ENCODE results near the gene ITPKC. TPM values are rescaled to one million over a fixed set of nuclear protein-coding genes. Genes with fewer than 3 reads are reported as not detected.

ITPKC gene
- polyA plus RNA-seq, 1 donor from 2014 or later, result 16.8 TPM

DNA sequence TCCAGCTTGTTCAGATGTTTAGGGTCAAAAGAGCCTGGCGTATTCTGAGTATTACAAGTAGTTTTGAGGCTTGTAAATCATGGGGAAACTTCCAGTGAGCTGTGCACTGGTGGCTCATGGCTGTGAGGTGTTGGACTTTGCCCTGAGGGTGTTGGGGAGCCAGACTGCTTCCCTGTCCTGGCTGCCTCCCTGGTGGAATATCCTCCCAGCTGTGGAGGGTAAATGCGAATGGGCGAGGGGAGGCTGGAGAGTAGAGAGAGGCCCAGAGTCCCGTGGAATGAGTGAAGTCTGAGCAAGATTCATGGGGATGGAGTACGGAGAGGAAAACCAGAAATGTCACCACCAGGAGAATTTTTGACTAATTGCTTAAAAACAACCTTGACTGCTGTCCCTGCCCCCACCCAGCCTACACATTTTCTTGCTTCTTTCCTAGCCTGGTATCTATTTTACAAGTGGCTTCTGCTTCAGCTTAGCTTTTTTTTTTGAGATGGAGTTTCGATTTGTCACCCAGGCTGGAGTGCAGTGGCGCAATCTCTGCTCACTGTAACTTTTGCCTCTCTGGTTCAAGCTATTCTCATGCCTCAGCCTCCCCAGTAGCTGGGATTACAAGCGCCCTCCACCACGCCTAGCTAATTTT, 37.8 kb downstream of the ITPKC start:
- no peaks in the 10 kb centered on the region for H3K36me3 ChIP-seq (ENCODE audit: insufficient read depth, low read length)
- H3K27ac ChIP-seq (ENCODE audit: low read length), result no peak overlapping the region
- H3K4me3 ChIP-seq (ENCODE audit: low read length), result no peak overlapping the region
- H3K9me2 ChIP-seq (ENCODE audit: insufficient read depth, low read length), result no peaks in the 10 kb centered on the region
- no peaks in the 10 kb centered on the region for H3K9me3 ChIP-seq (ENCODE audit: low read length)
- peaks cover 39% of the 10 kb centered on the region for H3K79me2 ChIP-seq (replicated peaks; ENCODE audit: insufficient read depth, low read length)
- H3K27me3 ChIP-seq (ENCODE audit: insufficient read depth, low read depth, low read length), result no peaks in the 10 kb centered on the region
- H3K4me2 ChIP-seq (ENCODE audit: low read length), result no peak overlapping the region
- H3K9ac ChIP-seq (ENCODE audit: low read length), result no peak overlapping the region
- TF ChIP-seq SMC3 (conservative IDR thresholded peaks at IDR 0.05; ENCODE audit: poor library complexity), result no peak
- no peak for TF ChIP-seq TAF1 (IDR thresholded peaks at IDR 0.05; ENCODE audit: low read depth)
- no peak for TF ChIP-seq POLR2AphosphoS5 (IDR thresholded peaks at IDR 0.05)
- no peak for TF ChIP-seq MXI1 (conservative IDR thresholded peaks at IDR 0.05; ENCODE audit: poor library complexity, severe bottlenecking)
- TF ChIP-seq EZH2 (IDR thresholded peaks at IDR 0.05; ENCODE audit: borderline replicate concordance, insufficient read depth, low read length, poor library complexity, severe bottlenecking), result no peak
- no peak for TF ChIP-seq CTCF (IDR thresholded peaks at IDR 0.05; ENCODE audit: poor library complexity, severe bottlenecking)
- no peak for TF ChIP-seq EP300 (conservative IDR thresholded peaks at IDR 0.05; ENCODE audit: poor library complexity, severe bottlenecking)
- TF ChIP-seq REST (IDR thresholded peaks at IDR 0.05; ENCODE audit: borderline replicate concordance), result no peak
- TF ChIP-seq RAD21 (conservative IDR thresholded peaks at IDR 0.05), result no peak
- no peaks in the 10 kb centered on the region for H3F3A ChIP-seq (ENCODE audit: insufficient read depth, low read length, poor library complexity, severe bottlenecking)
- no peak overlapping the region for H2AFZ ChIP-seq (ENCODE audit: low read depth, low read length)
- H4K20me1 ChIP-seq (ENCODE audit: insufficient read depth), result no peaks in the 10 kb centered on the region

GRCh38 chr19:40755248-40755624, 38.3 kb downstream of the ITPKC start:
- no peak overlapping the region for H3K4me2 ChIP-seq (ENCODE audit: low read length)

More at GRCh38 chr19:40755248-40755624, 38.3 kb downstream of the ITPKC start:
- Histone ChIP-seq H4K20me1 (ENCODE audit: insufficient read depth) (no peaks in the 10 kb centered on the region), H3K4me3 (ENCODE audit: low read length) (no peak overlapping the region), H3K27ac (ENCODE audit: low read length) (no peak overlapping the region), H3K9ac (ENCODE audit: low read length) (no peak overlapping the region), H3F3A (ENCODE audit: insufficient read depth, low read length, poor library complexity, severe bottlenecking) (no peaks in the 10 kb centered on the region), H3K27me3 (ENCODE audit: insufficient read depth, low read depth, low read length) (no peaks in the 10 kb centered on the region), H3K9me3 (ENCODE audit: low read length) (no peaks in the 10 kb centered on the region), H3K36me3 (ENCODE audit: insufficient read depth, low read length) (no peaks in the 10 kb centered on the region), H3K79me2 (replicated peaks; ENCODE audit: insufficient read depth, low read length) (peaks cover 37% of the 10 kb centered on the region), H2AFZ (ENCODE audit: low read depth, low read length) (no peak overlapping the region), H3K9me2 (ENCODE audit: insufficient read depth, low read length) (no peaks in the 10 kb centered on the region)
- TF ChIP-seq SMC3 (conservative IDR thresholded peaks at IDR 0.05; ENCODE audit: poor library complexity) (no peak), CTCF (IDR thresholded peaks at IDR 0.05; ENCODE audit: poor library complexity, severe bottlenecking) (no peak), TAF1 (IDR thresholded peaks at IDR 0.05; ENCODE audit: low read depth) (no peak), REST (IDR thresholded peaks at IDR 0.05; ENCODE audit: borderline replicate concordance) (no peak), RAD21 (conservative IDR thresholded peaks at IDR 0.05) (no peak), MXI1 (conservative IDR thresholded peaks at IDR 0.05; ENCODE audit: poor library complexity, severe bottlenecking) (no peak), POLR2AphosphoS5 (IDR thresholded peaks at IDR 0.05) (no peak), EZH2 (IDR thresholded peaks at IDR 0.05; ENCODE audit: borderline replicate concordance, insufficient read depth, low read length, poor library complexity, severe bottlenecking) (no peak)

Measured in neural cell (in vitro differentiated cells).